Tibial artery (tissue), 4 donors: ENCODE results near the gene MYL3.
A peak's percentile ranks its signal among the peaks of the same experiment; 100 is the strongest.

Experiments
- DNase-seq, 2 donors: peaks; one replicate each; pipeline ENCODE4 v3.0.0-alpha.2; 2019
- H3K27ac ChIP-seq, 2 donors: fragments of 200-600 bp; sonication (generic) in 1 of 2; 1 replicate in 1 of 2; 2 replicates in 1 of 2; pipeline ENCODE4 v1.5.1; 2018 to 2019; ENCODE audit warnings: mild to moderate bottlenecking in 1 of 2
- H3K27me3 ChIP-seq, 2 donors: fragments of 200-600 bp; sonication (generic) in 1 of 2; one replicate each; pipeline versions ENCODE4 v1.5.1 to v1.6.0; 2016 to 2019
- H3K36me3 ChIP-seq, 3 donors: fragments of 200-600 bp; sonication (generic) in 2 of 3; one replicate each; pipeline ENCODE4 v1.5.1; 2016 to 2019; ENCODE audit warnings: mild to moderate bottlenecking in 2 of 3
- H3K4me1 ChIP-seq, 4 donors: fragments of 200-600 bp; sonication (generic) in 2 of 4; 1 replicate in 3 of 4; 2 replicates in 1 of 4; pipeline ENCODE4 v1.5.1; 2016 to 2019
- H3K4me3 ChIP-seq, 2 donors: fragments of 200-600 bp; sonication (generic) in 1 of 2; 1 replicate in 1 of 2; 2 replicates in 1 of 2; pipeline ENCODE4 v1.5.1; 2018 to 2019; ENCODE audit warnings: mild to moderate bottlenecking in 2 of 2
- H3K9me3 ChIP-seq, 3 donors: fragments of 200-600 bp; sonication (generic) in 1 of 3; one replicate each; pipeline ENCODE4 v1.5.1; 2016 to 2019
- CTCF ChIP-seq, 2 experiments: fragments of 200-600 bp in 1 of 2; fragments of 450-650 bp in 1 of 2; IDR thresholded peaks; one replicate each; pipeline ENCODE4 v1.5.1; 2017 to 2019; ENCODE audit warnings: antibody characterized with exemption in 2 of 2, mild to moderate bottlenecking in 1 of 2, moderate library complexity in 1 of 2
- intact Hi-C: fragments of 100-400 bp; cut with DNase I; formaldehyde crosslinking; loops from one replicate; pipeline ENCODE4 v1.15.0; 2023; ENCODE audit warnings: low total_unique reads

MYL3 gene

GRCh38 chr3:46908294-46908985, 45.2 kb upstream of the MYL3 start:
- peak; percentile 69 to 89 for DNase-seq
- Histone ChIP-seq H3K4me3 (peak overlapping the region in 1 of 2 donors; percentile 13), H3K36me3 (no peaks in the 10 kb centered on the region), H3K27me3 (no peaks in the 10 kb centered on the region), H3K9me3 (no peaks in the 10 kb centered on the region), H3K27ac (peak overlapping the region; percentile 63 to 72), H3K4me1 (peaks cover 6 to 40% (median 23%) of the 10 kb centered on the region in 4 donors)
- peak in 1 of 2 experiments; percentile 33 for TF ChIP-seq CTCF (IDR thresholded peaks at IDR 0.05)
- intact Hi-C loops = loop anchor here (2.0 to 5.0 kb wide), 2 partner anchors 41 to 204 kb away; no protein-coding TSS in a partner anchor

GRCh38 chr3:46907960-46908293, 44.7 kb upstream of the MYL3 start:
- H3K27me3 ChIP-seq = no peaks in the 10 kb centered on the region
- intact Hi-C loops = loop anchor here (2.0 to 5.0 kb wide), 2 partner anchors 41 to 203 kb away; no protein-coding TSS in a partner anchor
- H3K4me1 ChIP-seq = peaks cover 6 to 40% (median 23%) of the 10 kb centered on the region in 4 donors
- peak overlapping the region; percentile 63 to 72 for H3K27ac ChIP-seq
- no peaks in the 10 kb centered on the region for H3K9me3 ChIP-seq
- TF ChIP-seq CTCF (IDR thresholded peaks at IDR 0.05) = no peak
- no peaks in the 10 kb centered on the region for H3K36me3 ChIP-seq
- H3K4me3 ChIP-seq = no peak overlapping the region
- DNase-seq = no peak

DNA sequence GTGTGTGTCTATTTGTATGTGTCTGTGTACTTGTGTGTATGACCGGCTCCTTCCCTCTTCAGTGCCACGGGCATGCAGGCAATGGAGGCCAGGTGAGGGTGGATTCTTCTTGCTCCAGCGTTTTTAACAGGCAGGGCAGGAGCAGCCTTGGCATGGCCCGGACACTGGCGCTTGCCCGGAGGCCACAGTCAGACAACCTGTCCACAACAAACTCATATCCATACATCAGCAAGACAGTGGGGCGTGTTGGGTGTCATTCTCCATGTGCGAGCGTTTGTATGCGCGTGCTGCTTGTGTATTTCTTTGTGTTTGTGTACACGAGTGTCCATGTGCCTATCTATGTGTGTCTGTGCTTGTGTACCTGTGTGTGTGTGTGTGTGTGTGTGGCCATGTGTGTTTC, 44.0 kb upstream of the MYL3 start:
- Histone ChIP-seq H3K27me3 (no peaks in the 10 kb centered on the region), H3K27ac (peak overlapping the region; percentile 25 to 72), H3K4me3 (no peak overlapping the region), H3K36me3 (no peaks in the 10 kb centered on the region), H3K4me1 (peaks cover 6 to 40% (median 23%) of the 10 kb centered on the region in 4 donors), H3K9me3 (no peaks in the 10 kb centered on the region)
- intact Hi-C loops = loop anchor here (5.0 kb wide), 1 partner anchor 40 kb away; no protein-coding TSS in a partner anchor
- no peak for TF ChIP-seq CTCF (IDR thresholded peaks at IDR 0.05)
- DNase-seq = peak; percentile 15 to 64

DNA sequence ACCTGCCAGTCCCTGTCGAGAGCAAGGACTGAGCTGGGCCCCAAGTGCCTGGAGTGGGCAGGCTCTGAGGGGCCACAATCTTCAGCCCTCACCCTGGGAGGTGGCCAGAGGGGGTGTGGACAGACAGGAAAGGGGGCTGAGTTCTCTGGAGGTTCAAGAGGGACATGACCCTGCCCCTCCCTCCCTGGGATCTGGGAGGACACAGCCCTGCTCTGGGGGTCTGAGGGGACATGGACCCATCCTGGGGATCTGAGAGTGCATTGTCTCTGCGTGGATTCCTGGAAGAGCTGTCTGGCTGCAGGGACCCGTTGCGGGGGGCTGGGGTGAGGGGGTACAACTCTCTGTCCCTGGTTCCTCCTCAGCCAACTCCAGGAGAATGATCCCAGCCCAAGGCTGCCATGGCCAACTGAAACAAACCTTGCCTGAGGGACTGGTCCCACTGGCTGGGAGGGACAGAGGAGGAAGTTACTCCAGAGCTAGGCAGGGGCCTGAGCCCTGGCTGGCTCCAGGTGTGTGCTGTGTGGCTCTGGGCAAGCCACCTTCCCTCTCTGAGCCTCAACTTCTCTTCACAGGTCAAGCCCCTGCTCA, 43.3 kb upstream of the MYL3 start:
- H3K4me3 ChIP-seq = no peak overlapping the region
- intact Hi-C loops = loop anchor here (5.0 kb wide), 1 partner anchor 39 kb away; no protein-coding TSS in a partner anchor
- TF ChIP-seq CTCF (IDR thresholded peaks at IDR 0.05) = no peak
- H3K4me1 ChIP-seq = peaks cover 6 to 40% (median 23%) of the 10 kb centered on the region in 4 donors
- peak overlapping the region; percentile 25 to 72 for H3K27ac ChIP-seq
- peak; percentile 18 to 60 for DNase-seq
- H3K9me3 ChIP-seq = no peaks in the 10 kb centered on the region
- peaks cover 0 to 3% (median 0%) of the 10 kb centered on the region in 3 donors for H3K36me3 ChIP-seq
- no peaks in the 10 kb centered on the region for H3K27me3 ChIP-seq

DNA sequence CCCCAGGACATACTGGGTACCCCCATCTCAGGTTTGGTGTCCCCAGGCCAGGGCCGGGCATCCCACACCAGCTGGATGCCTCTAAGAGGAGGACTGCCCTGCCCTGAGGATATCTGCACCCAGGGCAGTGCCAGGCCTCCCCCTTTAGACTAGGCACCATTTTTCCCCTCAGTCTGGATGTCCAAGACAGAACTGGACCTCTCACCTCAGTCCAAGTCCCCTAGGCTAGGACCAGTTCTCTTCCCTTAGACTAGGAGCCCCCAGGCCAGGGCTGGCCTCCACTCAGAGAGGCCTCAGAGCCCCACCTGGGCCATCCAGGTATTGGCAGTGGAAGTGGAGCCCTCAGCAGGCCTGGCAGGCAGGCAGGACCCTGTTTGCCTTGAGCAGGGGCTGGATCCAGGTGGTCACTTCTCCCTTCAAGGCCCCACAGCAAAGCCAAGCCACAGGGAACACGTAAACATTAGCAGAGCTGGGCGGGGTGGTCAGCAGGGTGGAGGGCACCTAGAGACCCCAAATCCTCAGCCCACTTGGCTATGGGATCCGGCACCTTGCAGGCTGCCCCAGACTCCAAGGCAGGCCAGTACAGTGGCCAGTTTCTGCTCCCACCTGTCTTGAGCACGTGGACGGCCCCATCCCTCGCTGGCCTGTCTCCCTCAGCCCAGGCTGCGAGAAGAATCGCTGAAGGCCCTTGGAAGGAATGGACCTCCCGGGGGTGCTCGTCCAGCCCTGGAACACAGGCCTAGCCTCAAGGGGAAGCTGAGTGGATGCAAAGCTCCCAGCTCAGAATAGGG, 42.6 kb upstream of the MYL3 start:
- Histone ChIP-seq H3K36me3 (peaks cover 0 to 4% (median 0%) of the 10 kb centered on the region in 3 donors), H3K4me3 (no peak overlapping the region), H3K27me3 (no peaks in the 10 kb centered on the region), H3K4me1 (peaks cover 6 to 40% (median 23%) of the 10 kb centered on the region in 4 donors), H3K27ac (peak overlapping the region; percentile 25 to 72), H3K9me3 (no peaks in the 10 kb centered on the region)
- no peak for TF ChIP-seq CTCF (IDR thresholded peaks at IDR 0.05)
- DNase-seq = peak; percentile 17 to 63
- intact Hi-C loops = loop anchor here (5.0 kb wide), 1 partner anchor 39 kb away; no protein-coding TSS in a partner anchor
